HepG2 (cell line): ENCODE data around the gene WDR70.

Source experiments
- ARHGAP35 ChIP-seq: sonication (generic); formaldehyde crosslinking; IDR thresholded peaks from 2 replicates; pipeline ENCODE4 v1.9.0; 2022; ENCODE audit warnings: mild to moderate bottlenecking, inconsistent platforms, moderate library complexity, missing genetic modification reagents, borderline replicate concordance
- CTCF ChIP-seq: sonication (generic); formaldehyde crosslinking; IDR thresholded peaks from 2 replicates; pipeline ENCODE4 v1.5.0; 2020; ENCODE audit warnings: mild to moderate bottlenecking, missing genetic modification reagents, moderate library complexity
- DNMT3B ChIP-seq: conservative IDR thresholded peaks from 2 replicates; pipeline ENCODE4 v1.6.1; 2016; ENCODE audit warnings: missing biosample characterization, control low read depth
- JUND ChIP-seq: sonication (generic); formaldehyde crosslinking; IDR thresholded peaks from 2 replicates; pipeline ENCODE4 v1.8.0; 2022; ENCODE audit warnings: mild to moderate bottlenecking, missing genetic modification reagents
- KAT2B ChIP-seq: fragments of 150-350 bp; IDR thresholded peaks from 2 replicates; pipeline ENCODE4 v1.6.1; 2014; ENCODE audit warnings: low read depth, low read length, borderline replicate concordance
- PCBP2 ChIP-seq: fragments of 200-400 bp; formaldehyde crosslinking; optimal IDR thresholded peaks from 2 replicates; pipeline ENCODE3; 2018; ENCODE audit warnings: low read length, low read depth; ENCODE audit not compliant: poor library complexity, severe bottlenecking
- PTBP1 ChIP-seq: fragments of 200-400 bp; formaldehyde crosslinking; IDR thresholded peaks from 2 replicates; pipeline ENCODE4 v1.6.1; 2018; ENCODE audit warnings: low read length, low read depth; ENCODE audit not compliant: poor library complexity, severe bottlenecking
- REST ChIP-seq, 2 experiments: IDR thresholded peaks; 2 replicates each; pipeline ENCODE4 v1.6.1; 2011 to 2012; ENCODE audit warnings: low read length in 2 of 2, borderline replicate concordance in 1 of 2, low read depth in 1 of 2, mild to moderate bottlenecking in 1 of 2, moderate library complexity in 1 of 2
- SNAPC5 ChIP-seq: sonication (generic); formaldehyde crosslinking; IDR thresholded peaks from 2 replicates; pipeline ENCODE4 v1.8.1; 2023; ENCODE audit warnings: mild to moderate bottlenecking, missing genetic modification reagents, borderline replicate concordance
- TBX2 ChIP-seq: sonication (generic); formaldehyde crosslinking; IDR thresholded peaks from 2 replicates; pipeline ENCODE4 v1.5.0; 2020; ENCODE audit warnings: missing genetic modification reagents, mild to moderate bottlenecking, borderline replicate concordance
- ZSCAN12 ChIP-seq: sonication (generic); formaldehyde crosslinking; IDR thresholded peaks from 2 replicates; pipeline ENCODE4 v1.9.0; 2021; ENCODE audit warnings: mild to moderate bottlenecking, missing genetic modification reagents

GRCh38 chr5:37606632-37607248 lies 227.6 kb downstream of the WDR70 start:
- TF ChIP-seq ZSCAN12 (CRISPR knock-in tag) (no peak), ARHGAP35 (no peak), REST (IDR thresholded peaks at IDR 0.05; ENCODE audit: borderline replicate concordance in 1 of 2, low read depth in 1 of 2, low read length in 2 of 2) (no peak), PTBP1 (no peak), JUND (CRISPR knock-in tag) (no peak), CTCF (no peak), PCBP2 (no peak), TBX2 (CRISPR knock-in tag) (no peak), DNMT3B (CRISPR knock-in tag) (no peak), KAT2B (no peak), SNAPC5 (CRISPR knock-in tag) (no peak)
